ENCODE measurements around the gene TMEM184A.

TMEM184A gene

GRCh38 chr7:1569016-1569415, 13.0 kb upstream of the TMEM184A start:
- DNase-seq (ENCODE audit: low read depth in 1 of 2, low spot score in 1 of 2), result no peak

DNA sequence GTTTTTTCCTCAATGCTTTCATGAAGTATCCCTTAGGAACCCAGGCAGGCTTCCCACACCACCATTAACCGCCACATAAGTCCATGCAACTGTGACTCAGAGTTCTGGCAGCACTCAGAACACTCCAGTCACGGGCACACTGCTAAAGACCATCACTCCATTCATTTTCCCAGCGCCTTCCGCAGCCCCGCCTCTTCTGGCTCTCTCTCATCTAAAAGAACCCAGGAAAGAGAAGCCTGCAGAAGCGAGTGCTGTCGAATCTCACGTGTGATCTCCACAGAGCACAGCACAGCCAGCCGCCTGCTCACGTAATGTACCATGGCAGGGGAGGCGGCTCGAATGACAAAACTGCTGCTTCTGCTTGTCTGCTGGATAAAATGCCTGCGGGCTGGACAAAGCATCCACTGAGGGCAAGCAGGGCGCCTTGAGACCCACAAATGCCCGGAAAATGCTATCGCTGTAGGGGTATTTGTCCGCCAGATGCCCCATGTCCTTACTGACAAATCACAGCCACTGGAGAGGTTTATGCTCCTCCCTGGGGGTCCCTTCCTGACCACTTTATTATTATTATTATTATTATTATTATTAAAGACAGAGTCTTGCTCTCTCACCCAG, 12.0 kb upstream of the TMEM184A start:
- no peak for DNase-seq (ENCODE audit: low read depth in 1 of 2, low spot score in 1 of 2)

GRCh38 chr7:1567049-1567771, 11.2 kb upstream of the TMEM184A start:
- no peak for DNase-seq (ENCODE audit: low read depth in 1 of 2, low spot score in 1 of 2)

- no peak for DNase-seq (ENCODE audit: low read depth in 1 of 2, low spot score in 1 of 2)
These were observed 10.7 kb upstream of the TMEM184A start for GRCh38 chr7:1566687-1567048.

- DNase-seq (ENCODE audit: low read depth in 1 of 2, low spot score in 1 of 2), result no peak
These were observed 8.6 kb upstream of the TMEM184A start for GRCh38 chr7:1564603-1565022.

DNA sequence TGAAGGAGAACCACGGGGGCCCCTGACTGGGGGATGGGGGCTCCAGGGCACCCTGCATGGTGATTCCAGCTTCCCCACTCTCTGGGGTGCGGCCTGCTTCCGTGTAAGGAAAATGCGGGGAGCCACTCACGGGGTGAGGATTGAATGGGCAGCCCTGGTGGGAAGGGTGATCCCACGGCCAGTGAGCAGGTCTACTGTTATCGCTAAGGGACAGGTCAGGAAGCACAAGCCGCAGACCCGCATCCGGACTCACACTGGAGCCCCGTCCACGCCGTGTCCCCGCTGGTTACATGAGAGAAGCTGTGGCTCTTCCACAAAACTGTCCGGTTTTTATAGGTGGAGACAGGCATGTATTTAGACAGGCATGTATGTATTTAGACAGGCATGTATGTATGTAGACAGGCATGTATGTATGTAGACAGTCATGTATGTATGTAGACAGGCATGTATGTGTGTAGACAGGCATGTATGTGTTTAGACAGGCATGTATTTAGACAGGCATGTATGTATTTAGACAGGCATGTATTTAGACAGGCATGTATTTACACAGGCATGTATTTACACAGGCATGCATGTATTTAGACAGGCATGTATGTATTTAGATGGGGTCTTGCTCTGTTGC, 8.1 kb upstream of the TMEM184A start:
- no peak for DNase-seq (ENCODE audit: low read depth in 1 of 2, low spot score in 1 of 2)

DNA sequence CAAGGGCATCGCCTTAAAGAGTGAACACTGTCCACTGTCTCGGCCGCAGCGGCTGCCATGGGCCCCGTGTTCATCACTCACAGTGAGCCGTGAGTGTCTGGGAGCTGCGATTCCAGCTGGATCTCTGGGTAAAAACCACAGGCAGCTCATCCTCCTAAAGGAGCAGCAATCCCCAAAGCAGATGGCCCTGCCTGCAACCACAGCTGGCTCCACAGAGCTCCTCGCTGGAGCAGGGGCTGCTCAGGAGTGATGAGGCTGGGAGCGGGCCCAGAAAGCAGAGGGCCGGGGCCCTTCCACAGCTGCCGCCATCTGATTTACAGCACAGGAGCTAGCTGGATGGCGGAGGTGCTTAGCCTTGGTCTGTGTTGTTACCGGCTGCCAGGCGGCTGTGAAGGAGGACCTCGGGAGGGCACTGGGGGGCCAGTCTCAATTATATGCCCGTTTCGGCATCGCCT, 6.6 kb upstream of the TMEM184A start:
- DNase-seq (ENCODE audit: low read depth in 1 of 2, low spot score in 1 of 2), result no peak

DNA sequence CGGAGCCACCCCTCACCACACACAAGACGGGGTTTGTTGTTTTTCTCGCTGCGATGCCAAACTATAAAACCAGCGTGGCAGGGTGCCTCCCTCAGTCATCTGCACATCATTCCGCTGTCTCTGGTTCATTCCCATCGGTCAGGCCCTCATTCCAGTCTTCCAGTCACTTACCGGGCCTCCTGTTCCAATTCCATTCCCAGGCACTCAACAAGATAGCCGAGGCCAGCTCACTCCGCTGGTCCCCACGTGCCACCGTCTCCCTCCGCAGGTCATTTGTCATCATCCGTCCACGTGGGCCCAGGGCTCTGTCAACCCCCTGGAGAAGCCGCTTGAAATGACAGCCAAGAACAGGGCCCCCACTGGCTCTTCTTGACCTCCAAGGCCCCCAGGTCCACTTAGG, 6.1 kb upstream of the TMEM184A start:
- DNase-seq (ENCODE audit: low read depth in 1 of 2, low spot score in 1 of 2), result no peak

DNA sequence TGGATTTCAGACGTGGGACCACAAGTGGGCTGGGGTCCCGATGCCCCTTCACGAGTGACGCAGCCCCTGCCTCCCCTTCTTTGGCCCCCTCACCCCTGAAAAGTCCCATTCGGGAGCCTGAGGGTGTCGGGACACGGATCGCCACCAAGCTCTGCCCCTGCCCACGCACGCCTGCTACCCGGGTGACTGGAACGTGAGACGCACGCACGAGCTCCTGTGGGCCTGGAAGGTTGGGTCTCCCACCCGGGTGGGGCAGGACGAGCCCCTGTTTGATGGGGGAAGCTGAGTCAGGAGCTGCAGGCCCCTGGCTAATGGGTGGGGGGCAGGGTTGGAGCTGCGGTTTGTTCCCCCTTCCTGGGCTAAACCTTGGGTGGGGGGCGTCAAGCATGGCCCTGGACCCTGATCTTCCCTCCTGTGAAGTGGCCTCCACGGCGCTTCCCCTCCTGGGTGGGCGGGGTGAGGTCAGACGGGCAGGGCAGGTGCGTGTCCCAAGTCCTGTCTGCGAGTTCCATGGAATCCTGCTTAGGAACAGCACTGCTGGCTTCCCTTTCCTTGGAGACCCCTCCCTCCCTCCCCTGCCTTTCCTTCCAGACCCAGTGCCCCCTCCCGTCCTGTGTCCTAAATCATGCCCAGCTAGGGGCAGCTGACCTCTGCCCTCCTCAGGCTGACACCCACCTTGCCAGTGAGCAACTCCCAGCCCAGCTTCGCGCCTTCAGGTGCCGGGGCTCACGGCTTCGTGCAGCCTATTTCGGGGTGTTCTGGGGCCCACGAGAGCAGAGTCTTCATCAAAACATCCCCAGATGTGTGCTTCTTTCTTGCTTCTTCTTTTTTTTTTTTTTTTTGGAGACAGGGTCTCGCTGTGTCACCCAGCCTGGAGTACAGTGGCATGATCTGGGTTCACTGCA, 5.3 kb upstream of the TMEM184A start:
- DNase-seq (ENCODE audit: low read depth in 1 of 2, low spot score in 1 of 2), result no peak

- no peak for DNase-seq (ENCODE audit: low read depth in 1 of 2, low spot score in 1 of 2)
These were observed 4.6 kb upstream of the TMEM184A start for GRCh38 chr7:1560620-1561031.

- no peak for DNase-seq (ENCODE audit: low read depth in 1 of 2, low spot score in 1 of 2)
These were observed 3.9 kb upstream of the TMEM184A start for GRCh38 chr7:1559626-1560590.

GRCh38 chr7:1558841-1559625, 3.0 kb upstream of the TMEM184A start:
- DNase-seq (ENCODE audit: low read depth in 1 of 2, low spot score in 1 of 2), result no peak

DNA sequence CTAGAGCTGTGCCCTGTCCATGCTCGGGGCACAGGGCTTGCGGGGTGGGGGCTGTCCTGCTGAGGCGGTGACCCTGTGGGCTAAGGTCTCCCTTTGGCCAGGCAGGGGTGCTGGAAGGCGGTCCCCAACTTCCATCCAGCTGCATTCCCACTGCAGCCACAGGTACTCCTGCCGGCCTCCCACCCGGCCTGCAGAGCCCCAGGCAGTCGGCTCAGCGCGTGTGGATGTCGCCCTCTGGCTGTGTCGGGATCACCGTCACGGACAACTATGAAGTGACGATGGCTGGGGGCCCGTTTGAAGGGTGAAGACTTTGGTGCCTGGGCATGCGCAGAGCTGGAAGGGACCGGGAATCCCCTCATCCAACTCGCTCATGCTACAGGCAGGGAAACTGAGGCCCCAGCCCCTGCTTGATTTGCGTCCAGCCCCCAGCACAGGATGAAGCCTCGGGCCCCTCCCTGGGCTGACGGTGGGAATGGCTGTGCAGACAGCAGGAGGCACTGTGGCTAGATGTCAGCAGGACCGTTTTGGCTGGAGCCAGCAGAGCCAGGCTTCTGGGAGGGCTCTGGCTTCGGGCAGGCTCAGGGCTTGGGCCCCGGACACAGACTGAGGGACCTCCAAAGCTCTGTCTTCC, 2.3 kb upstream of the TMEM184A start:
- no peak for DNase-seq (ENCODE audit: low read depth in 1 of 2, low spot score in 1 of 2)

- no peak for DNase-seq (ENCODE audit: low read depth in 1 of 2, low spot score in 1 of 2)
These were observed 1.8 kb upstream of the TMEM184A start for GRCh38 chr7:1557771-1558170.

DNA sequence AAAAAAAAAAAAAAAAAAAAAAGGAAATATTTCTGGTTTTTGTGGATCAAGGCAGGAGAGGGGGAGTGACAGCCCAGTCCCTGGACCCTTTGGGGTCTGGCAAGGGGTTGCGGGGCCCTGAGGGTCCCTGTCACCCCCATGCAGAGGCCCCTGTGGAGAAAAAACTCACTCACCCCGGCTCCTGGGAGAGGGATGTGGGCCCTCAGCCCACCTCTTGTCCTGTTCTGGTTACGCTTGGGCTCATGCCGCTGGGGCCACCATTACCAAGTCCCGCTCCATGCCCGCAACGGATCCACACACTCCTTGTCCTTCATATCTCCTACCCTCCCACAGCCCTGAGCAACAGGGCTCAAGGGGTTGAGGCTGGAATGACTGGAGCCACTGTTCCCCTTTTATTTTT, 1.0 kb upstream of the TMEM184A start:
- DNase-seq (ENCODE audit: low read depth in 1 of 2, low spot score in 1 of 2), result no peak

DNA sequence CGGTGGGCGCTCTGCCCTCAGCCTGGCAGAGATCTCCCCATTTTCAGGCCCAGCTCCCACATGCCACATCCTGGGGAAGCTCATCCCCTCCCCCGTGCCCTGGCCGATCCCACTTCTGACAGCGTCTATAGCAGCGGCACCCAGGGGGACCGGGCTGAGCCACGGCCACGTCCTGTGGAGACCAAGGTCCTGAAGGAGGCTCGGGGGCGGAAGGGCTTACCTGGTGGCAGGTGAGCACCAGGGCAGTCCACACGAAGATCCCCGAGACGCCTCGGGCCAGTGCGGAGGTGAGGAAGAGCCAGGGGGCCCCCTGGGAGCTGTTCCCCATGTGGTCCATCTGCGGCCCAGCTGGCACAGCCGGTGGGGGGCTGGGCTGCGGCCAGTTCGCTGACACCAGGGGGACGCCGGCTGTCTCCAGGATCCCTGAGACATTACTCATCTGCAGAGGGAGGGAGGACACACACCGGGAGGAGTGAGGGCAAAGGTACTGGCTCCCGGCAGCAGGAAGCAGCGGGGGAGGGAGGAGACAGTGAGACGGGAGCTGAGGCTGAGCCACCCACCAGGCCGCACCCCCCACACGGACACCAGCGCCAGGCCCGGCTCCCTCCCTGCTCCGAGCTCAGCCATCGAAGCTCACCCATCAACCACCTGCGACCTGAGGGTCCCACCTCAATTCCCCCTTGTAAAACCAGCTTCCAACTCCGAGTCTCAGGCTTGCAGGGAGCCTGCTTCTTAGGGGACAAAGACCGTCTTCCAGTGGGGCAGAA, 776 bp downstream of the TMEM184A start:
- no peak for DNase-seq (ENCODE audit: low read depth in 1 of 2, low spot score in 1 of 2)

DNA sequence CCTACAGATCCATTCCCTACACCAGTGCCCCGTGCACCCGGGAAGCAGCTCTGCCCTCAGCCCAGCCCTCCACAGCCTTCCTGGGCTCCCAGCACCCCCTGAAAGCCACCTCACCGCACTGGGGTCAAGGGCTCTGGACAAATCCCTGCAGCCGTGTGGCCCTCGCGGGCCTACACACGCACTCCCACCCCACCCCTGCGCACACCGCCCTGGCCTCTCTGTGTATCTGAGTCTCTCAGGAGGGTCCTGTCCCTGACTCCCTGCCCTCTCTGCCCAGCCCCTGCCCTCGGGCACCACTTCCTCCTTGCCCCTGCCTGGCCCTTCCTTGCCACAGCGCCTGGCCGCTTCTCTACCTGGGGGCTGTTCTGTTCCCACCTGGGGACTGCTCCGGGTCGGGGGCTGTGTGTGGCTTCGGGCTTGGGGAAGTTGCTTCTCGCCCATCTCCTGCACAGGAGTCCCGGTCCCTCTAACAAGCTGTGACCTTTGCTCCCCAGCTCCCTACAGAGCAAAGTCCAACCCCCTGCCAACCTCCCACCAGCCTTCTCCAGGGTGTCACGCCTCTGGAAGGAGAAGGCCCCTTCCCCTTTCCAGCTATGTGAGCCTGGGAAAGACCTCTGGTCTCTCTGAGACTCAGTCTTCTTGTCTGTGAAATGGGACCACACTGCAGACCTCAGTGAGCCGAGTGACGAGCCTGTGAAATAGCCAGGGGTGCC, 1.5 kb downstream of the TMEM184A start:
- DNase-seq (ENCODE audit: low read depth in 1 of 2, low spot score in 1 of 2), result no peak

Data from activated CD4-positive, alpha-beta T cell treated with anti-CD3 and anti-CD28 coated beads, Interleukin-2, amount 50 U/mL, for 24 hours (primary cell).